Upper lobe of right lung (tissue), 1 donor: ENCODE data around the gene PCNT. TPM values are rescaled to one million over a fixed set of nuclear protein-coding genes. Genes with fewer than 3 reads are reported as not detected.

Experiments
- ATAC-seq: fragments of 200-7000 bp; cut with Tn5 transposase; one replicate; pipeline ENCODE4 v1.9.1; 2020; ENCODE audit warnings: mild to moderate bottlenecking, moderate library complexity
- DNase-seq: peaks from one replicate; pipeline ENCODE4 v3.0.0-alpha.2; 2020
- H3K27ac ChIP-seq: fragments of 200-600 bp; one replicate; pipeline ENCODE4 v1.8.0; 2022
- H3K27me3 ChIP-seq: fragments of 200-600 bp; one replicate; pipeline ENCODE4 v1.8.0; 2022; ENCODE audit warnings: mild to moderate bottlenecking
- H3K36me3 ChIP-seq: fragments of 200-600 bp; one replicate; pipeline ENCODE4 v1.8.0; 2022
- H3K4me1 ChIP-seq: fragments of 200-600 bp; one replicate; pipeline ENCODE4 v1.8.0; 2022
- H3K4me3 ChIP-seq: fragments of 200-600 bp; one replicate; pipeline ENCODE4 v1.8.0; 2022; ENCODE audit warnings: mild to moderate bottlenecking
- H3K9me3 ChIP-seq: fragments of 200-600 bp; one replicate; pipeline ENCODE4 v1.8.0; 2022
- intact Hi-C: fragments of 100-400 bp; cut with DNase I; formaldehyde crosslinking; loops from one replicate; pipeline ENCODE4 v1.11.0; 2022
- total RNA-seq: library from RNA; stranded (reverse); fragmentation: NEBNext Ultra II Directional; extraction: Animal tissue kit (Norgen Biotek cat#: 25700); gene quantifications from one replicate; pipeline ENCODE4 v1.2.1, GENCODE V29; 2021
- TF ChIP-seq, protein P1 (sequence below): fragments of 200-600 bp; IDR thresholded peaks from one replicate; pipeline ENCODE4 v1.8.0; 2022; ENCODE audit warnings: antibody characterized with exemption
- donor health status: DM: no; HTN: yes; CAD: no; lungs with severe emphysema.

PCNT gene
- total RNA-seq, 1 donor from 2014 or later, result 29.3 TPM

DNA sequence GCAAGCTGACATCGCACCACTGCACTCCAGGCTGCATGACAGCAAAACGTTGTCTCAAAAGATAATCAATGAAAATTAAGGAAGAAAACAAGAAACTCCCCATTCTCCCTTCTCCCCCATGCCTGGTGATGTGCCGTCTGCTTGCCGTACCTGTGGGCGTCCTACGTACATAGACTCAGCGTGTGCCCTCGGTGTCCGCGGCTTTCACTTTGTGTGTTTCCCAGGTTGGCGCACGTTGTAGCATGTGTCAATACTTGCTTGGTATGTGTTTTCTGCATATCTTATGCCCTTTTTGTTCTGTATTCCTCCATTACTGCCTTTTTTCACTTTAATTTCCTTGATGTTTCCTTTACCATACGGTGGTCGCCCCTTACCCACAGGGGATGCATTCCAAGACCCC, 53.8 kb downstream of the PCNT start:
- no peak for ATAC-seq
- TF ChIP-seq, protein P1, sequence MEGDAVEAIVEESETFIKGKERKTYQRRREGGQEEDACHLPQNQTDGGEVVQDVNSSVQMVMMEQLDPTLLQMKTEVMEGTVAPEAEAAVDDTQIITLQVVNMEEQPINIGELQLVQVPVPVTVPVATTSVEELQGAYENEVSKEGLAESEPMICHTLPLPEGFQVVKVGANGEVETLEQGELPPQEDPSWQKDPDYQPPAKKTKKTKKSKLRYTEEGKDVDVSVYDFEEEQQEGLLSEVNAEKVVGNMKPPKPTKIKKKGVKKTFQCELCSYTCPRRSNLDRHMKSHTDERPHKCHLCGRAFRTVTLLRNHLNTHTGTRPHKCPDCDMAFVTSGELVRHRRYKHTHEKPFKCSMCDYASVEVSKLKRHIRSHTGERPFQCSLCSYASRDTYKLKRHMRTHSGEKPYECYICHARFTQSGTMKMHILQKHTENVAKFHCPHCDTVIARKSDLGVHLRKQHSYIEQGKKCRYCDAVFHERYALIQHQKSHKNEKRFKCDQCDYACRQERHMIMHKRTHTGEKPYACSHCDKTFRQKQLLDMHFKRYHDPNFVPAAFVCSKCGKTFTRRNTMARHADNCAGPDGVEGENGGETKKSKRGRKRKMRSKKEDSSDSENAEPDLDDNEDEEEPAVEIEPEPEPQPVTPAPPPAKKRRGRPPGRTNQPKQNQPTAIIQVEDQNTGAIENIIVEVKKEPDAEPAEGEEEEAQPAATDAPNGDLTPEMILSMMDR, result no peak

DNA sequence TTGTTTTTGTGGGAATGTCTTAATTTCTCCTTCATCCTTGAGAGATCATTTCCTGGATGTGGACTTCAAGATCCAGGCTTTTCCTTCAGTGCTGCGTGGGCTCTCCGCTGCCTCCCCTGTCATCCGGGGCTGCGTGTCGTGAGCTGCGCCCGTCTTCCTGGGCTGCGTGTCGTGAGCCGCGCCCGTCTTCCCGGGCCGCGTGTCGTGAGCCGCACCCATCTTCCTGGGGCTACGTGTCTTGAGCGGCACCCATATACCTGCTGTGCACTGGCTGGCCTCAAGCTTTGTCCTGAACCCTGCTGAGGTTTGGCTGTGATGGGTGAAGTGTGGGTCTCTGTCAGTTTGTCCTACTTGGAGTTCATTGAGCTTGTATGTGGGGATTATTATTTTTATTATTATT, 55.1 kb downstream of the PCNT start:
- H3K4me3 ChIP-seq, result no peak overlapping the region
- intact Hi-C loops, result no loop called here
- no peaks in the 10 kb centered on the region for H3K27me3 ChIP-seq
- H3K4me1 ChIP-seq, result no peaks in the 10 kb centered on the region
- no peak for DNase-seq
- H3K36me3 ChIP-seq, result no peaks in the 10 kb centered on the region
- TF ChIP-seq, protein P1, result no peak
- no peak for ATAC-seq
- no peak overlapping the region for H3K27ac ChIP-seq
- H3K9me3 ChIP-seq, result no peaks in the 10 kb centered on the region

More for the DNA sequence above, 53.8 kb downstream of the PCNT start:
- no peak for DNase-seq
- Histone ChIP-seq H3K9me3 (no peaks in the 10 kb centered on the region), H3K36me3 (no peaks in the 10 kb centered on the region), H3K4me1 (no peaks in the 10 kb centered on the region), H3K27ac (no peak overlapping the region), H3K4me3 (no peak overlapping the region), H3K27me3 (no peaks in the 10 kb centered on the region)
- intact Hi-C loops, result no loop called here

DNA sequence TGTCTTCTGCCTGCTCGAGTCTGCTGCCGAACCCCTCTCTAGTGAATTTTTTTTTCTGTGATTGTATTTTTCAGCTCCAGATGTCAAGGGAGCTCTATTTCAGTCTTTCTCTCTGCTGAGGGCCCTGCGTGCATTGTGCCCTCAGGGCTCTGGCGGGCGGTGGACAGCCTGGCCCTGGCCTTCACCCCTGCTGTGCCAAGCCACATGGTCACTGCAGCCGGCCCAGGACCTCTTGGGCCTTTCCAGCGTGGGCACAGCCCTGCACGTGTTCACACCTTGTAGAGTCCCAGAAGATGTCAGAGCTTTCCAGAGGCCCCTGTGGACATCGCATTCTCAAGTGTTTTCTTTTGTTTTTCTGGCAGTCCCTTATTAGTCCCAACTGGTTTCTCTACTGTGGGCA, 55.7 kb downstream of the PCNT start:
- DNase-seq (no peak), ATAC-seq (no peak)
- Histone ChIP-seq H3K36me3 (no peaks in the 10 kb centered on the region), H3K4me3 (no peak overlapping the region), H3K4me1 (no peaks in the 10 kb centered on the region), H3K27me3 (no peaks in the 10 kb centered on the region), H3K27ac (no peak overlapping the region), H3K9me3 (no peaks in the 10 kb centered on the region)
- intact Hi-C loops, result no loop called here
- TF ChIP-seq, protein P1, result no peak

DNA sequence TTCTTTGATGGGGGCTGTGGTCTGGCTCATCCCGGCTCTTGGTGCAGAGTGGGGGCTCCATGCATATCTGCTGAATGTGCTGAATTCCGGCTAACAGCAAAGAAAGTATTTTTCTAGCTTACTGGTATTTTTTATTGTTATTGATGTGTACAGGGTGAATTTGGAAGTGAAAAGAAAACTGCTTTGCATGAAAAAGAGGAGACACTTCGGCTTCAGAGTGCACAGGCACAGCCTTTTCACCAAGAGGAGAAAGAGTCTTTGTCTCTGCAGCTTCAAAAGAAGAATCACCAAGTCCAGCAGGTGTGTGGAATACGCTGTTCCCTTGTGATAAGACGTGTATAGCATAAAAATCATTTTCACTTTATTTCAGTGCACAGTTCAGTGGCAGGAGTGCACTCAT, 57.6 kb downstream of the PCNT start:
- TF ChIP-seq, protein P1, result no peak
- H3K9me3 ChIP-seq, result no peaks in the 10 kb centered on the region
- H3K27ac ChIP-seq, result no peak overlapping the region
- intact Hi-C loops, result no loop called here
- no peaks in the 10 kb centered on the region for H3K27me3 ChIP-seq
- H3K36me3 ChIP-seq, result peaks cover 17% of the 10 kb centered on the region
- ATAC-seq, result no peak
- no peak for DNase-seq
- H3K4me3 ChIP-seq, result no peak overlapping the region
- no peaks in the 10 kb centered on the region for H3K4me1 ChIP-seq

DNA sequence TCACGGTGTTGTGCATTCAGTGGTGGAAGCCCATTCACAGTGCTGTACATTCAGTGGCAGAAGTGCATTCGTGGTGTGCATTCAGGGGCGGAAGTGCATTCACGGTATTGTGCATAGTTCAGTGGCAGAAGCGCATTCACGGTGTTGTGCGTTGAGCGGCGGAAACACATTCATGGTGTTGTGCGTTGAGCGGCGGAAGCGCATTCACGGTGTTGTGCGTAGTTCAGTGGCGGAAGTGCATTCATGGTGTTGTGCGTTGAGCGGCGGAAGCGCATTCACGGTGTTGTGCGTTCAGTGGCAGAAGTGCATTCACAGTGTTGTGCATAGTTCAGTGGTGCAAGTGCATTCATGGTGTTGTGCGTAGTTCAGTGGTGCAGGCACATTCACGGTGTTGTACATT, 60.6 kb downstream of the PCNT start:
- Histone ChIP-seq H3K4me1 (no peaks in the 10 kb centered on the region), H3K9me3 (no peaks in the 10 kb centered on the region), H3K4me3 (no peak overlapping the region), H3K36me3 (peaks cover 34% of the 10 kb centered on the region), H3K27ac (no peak overlapping the region), H3K27me3 (no peaks in the 10 kb centered on the region)
- TF ChIP-seq, protein P1, result no peak
- intact Hi-C loops, result no loop called here
- no peak for ATAC-seq
- DNase-seq, result no peak
